NCI-H774 (cell line): Measurements from ENCODE around the gene ZBTB7B.
A peak's percentile ranks its signal among the peaks of the same experiment; 100 is the strongest.

ENCODE experiments used
- DNase-seq: peaks from one replicate; lab custom pipeline; 2025; lab: John Stamatoyannopoulos, UW

The ZBTB7B gene

GRCh38 chr1:155017041-155017945 is 14.7 kb downstream of the ZBTB7B start:
- no peak for DNase-seq

- no peak for DNase-seq
Measured at GRCh38 chr1:155017946-155018316, 15.3 kb downstream of the ZBTB7B start.

DNA sequence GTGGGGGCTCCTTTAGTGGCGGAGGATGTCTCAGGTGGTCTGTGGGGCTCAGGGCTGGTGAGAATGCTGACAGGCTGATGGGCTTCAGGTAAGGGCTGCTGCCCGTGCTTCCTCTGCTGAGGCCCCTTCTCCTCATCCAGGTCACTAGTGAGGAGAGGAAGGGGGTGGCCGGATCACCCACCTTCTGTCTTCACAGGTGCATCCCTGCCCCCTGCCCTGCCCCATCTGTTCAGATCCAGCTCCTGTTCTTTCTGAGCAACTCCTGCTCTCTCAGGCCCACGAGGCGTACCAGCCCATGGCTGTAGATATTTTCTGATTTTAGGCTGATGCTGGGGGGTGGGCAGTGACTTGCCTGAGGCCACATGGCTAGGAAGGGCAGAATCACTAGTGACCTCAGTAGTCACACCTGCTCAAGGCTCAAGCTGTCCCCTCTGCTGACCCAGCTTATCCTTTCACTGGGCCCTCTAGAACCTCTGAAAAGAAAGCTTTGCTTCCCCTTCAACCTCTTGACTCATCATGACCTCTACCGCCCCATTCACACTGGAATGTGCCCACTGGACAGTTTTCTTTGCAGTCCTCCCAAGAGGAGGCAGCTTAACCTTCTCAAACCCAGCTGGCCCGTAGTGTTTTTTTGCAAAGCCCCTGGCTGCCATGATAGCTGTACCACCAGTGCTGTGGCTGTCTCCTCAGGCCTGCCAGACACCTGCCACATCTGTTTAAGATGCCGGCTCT is 16.2 kb downstream of the ZBTB7B start:
- no peak for DNase-seq

- DNase-seq = no peak
Measured at GRCh38 chr1:155019377-155020245, 17.0 kb downstream of the ZBTB7B start.

GRCh38 chr1:155022136-155022926 is 19.7 kb downstream of the ZBTB7B start:
- DNase-seq = no peak

GRCh38 chr1:155022927-155023236 is 20.3 kb downstream of the ZBTB7B start:
- DNase-seq = peak; percentile 36

DNA sequence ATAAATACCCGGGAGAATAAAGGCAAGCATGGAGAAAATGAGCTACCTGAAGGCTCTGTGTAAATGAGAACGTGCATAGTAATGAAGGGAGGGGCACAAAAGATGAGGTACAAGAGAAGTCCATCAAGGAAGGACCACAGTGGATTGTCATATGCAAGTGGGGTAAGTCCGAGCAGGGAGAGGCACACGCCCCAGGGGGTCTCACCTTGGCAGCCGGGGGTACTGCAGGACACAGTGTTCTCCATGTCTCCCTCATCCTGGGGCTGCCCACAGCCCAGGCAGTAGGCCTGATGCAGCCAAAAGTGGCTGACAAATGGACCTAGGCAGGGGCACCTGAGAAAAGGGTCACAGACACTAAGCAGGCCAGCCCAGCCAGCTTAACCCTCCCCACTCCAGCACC is 21.0 kb downstream of the ZBTB7B start:
- DNase-seq = no peak

DNA sequence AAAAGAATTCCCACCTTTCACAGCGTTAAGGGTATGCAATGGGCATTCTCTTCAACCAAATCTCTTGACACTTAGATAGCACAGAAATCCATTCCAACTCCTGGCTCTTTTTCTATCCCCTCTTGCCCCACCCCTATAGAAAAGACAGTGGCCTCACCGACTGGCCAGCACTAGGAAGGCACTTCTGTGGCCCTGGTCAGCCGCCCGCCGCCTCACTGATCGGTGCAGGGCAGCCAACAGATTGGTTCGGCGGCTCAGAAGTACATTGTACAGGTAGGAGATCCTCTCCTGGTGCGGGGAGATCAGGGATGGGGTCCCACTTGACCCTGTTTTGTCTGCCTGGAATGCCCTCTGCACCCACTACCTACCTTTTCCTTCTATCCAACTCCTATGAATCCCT is 21.7 kb downstream of the ZBTB7B start:
- DNase-seq = no peak

DNA sequence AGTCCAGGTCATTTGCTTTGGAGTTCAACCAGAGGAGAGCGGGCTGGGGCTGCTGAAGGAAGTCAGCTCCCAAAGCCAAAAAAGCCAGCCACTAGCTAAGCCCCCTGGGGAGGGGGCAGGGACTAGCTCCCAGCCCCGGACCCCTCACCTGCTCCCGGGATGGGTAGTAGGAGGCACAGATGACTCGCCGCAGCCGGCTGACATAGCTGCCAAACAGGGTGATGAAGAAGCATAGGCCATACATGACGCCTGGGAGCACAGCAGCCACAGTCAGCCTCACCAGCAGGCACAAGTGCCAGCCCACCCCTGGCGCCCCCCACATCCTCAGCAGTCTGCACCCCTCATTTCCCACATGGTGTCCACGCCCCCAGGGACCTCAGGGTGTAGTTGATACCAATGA is 23.6 kb downstream of the ZBTB7B start:
- DNase-seq = no peak

GRCh38 chr1:155026588-155026987 is 24.0 kb downstream of the ZBTB7B start:
- no peak for DNase-seq

GRCh38 chr1:155029513-155030242 is 27.1 kb downstream of the ZBTB7B start:
- DNase-seq = no peak

GRCh38 chr1:155030243-155030795 is 27.7 kb downstream of the ZBTB7B start:
- DNase-seq = no peak

DNA sequence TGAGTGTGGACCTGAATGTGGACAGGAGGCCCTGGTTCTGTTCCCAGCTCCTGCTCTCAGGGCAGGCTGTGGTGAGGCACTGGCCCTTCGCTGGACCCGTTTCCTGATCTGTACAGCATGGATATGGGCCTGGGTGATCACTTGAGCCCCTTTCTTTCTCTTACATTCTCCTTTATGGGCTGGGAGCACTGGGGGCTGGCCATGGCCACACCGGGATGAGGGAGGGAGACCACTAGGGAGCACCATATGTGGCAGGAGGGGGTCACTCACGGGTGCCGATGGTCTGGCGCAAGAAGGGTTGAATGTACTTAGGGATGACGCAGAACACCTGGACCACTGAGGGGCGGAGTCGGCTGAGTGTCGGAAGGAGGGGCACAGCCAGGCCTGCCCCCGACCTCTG is 28.3 kb downstream of the ZBTB7B start:
- DNase-seq = no peak

DNA sequence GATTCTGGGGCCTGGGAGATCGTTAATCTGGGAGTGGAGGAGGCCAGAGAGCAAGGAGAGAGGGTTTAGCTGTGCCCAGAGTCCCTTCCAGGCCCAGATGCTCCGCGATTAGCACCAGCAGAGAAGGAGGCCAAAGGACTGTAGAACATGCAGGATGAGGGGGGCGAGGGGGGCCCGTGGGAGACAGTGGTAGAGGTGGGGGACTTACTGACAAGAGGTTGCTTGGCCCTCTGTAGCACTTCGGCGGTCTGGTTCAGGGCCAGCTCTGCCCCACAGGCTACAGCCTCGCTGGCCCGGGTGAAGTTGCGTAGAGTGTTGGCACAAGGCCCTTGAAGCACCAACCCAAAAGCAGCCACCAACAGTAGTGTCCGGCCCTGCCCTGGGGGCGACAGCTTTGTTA is 30.3 kb downstream of the ZBTB7B start:
- DNase-seq = no peak

DNA sequence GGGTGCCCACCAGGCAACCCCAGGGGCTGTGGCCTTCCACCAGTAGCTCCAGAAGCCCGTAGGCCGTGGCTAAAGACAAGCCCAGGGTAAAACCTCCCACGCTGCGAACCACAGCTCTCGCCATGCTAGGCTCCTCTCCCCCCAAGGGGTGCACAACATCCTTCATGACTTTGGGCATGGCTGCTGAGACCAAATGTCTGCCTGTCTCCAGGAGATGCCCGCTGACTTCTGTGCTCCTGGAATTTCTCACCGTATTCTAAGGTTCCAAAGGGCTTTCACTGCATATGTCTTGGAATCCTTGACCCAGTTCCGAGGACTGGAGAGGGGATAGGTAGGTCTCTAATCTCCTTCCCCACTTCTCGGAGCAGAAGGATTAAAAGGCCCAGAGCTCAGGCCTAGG is 30.9 kb downstream of the ZBTB7B start, which contains the start of the genes DCST1 and DCST2:
DCST1 (plus strand) TSS at position 301 of the 400 bp plus-strand sequence. CDS start 213 bp downstream, outside the sequence.
DCST2 (minus strand) TSS at position 258 of the 400 bp plus-strand sequence; CDS start at position 178, 80 bp downstream.
- no peak for DNase-seq

DNA sequence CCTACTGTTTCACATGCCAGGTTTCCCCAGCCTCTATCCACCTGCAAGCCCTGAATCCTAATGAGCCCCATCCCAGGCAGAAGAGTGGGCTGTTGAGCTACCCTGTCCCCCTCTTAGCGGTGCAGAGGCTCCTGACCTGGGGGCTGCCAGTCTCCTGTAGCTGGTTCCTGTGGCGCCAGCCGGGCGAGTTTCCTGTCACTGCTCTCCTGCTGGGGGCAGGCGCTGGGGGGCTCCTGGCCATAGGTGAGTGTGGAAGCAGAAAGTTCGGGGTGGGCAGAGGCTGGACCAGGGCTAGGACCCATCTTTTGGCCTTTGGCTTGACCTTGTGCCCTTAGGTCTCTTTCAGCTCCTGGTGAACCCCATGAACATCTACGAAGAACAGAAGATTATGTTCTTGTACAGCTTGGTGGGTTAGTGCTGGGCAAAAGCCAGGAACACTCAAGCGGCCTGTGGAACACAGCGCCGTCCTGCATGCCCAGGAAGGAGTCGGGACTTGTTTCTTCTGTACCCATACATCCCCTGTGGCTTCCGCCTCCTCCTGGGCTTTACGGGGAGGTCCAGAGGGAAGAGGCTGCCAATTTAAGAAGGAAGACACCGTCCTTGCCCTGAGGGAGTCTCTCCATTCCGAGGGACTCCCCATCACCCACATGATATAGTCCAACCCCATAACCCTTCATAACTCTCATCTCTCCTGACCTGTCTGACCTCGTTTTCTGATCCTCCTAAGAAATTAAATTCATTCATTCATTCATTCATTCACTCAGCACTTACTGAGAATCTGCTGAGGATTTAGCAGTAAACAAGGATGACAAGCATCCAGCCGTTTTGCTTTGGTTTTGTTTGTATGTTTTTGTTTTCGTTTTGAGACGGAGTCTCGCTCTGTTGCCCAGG is 32.0 kb downstream of the ZBTB7B start:
- no peak for DNase-seq

DNA sequence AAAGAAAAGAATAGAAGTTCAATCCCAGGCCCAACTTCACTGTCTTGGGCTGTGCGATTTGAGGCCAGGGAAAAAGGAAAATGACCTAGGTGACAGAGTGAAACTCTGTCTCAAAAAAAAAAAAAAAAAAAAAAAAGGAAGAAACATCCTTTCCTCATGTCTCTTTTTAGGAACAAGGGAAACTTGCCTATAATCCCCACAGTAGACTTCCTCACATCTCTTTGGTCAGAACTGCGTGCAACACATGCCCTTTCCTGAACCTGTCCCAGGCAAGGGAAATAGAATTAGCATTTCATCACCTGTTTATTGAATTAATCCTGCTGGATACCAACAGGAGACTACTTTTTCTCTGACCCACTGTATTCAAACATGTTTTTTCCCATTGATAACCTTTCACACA is 33.3 kb downstream of the ZBTB7B start:
- no peak for DNase-seq

DNA sequence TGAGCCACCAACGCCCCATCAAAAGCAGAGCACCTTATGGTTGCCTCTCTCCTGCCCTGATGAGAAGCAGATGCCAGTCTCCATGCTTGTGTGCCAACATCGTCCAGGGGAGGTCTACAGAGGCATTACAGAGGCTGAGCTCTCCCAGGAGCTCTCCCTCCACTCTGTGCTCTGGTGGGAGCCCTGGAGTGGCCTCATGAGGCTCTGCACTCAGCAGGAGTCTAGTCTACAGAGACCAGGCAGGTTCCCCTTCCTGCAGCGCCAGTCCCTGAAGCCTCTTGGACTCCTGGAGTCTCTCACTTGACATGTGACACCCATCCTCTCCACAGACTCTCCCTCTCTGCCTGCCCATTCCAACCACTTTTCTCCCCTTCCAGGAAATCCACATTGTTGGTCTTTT is 34.4 kb downstream of the ZBTB7B start:
- no peak for DNase-seq

DNA sequence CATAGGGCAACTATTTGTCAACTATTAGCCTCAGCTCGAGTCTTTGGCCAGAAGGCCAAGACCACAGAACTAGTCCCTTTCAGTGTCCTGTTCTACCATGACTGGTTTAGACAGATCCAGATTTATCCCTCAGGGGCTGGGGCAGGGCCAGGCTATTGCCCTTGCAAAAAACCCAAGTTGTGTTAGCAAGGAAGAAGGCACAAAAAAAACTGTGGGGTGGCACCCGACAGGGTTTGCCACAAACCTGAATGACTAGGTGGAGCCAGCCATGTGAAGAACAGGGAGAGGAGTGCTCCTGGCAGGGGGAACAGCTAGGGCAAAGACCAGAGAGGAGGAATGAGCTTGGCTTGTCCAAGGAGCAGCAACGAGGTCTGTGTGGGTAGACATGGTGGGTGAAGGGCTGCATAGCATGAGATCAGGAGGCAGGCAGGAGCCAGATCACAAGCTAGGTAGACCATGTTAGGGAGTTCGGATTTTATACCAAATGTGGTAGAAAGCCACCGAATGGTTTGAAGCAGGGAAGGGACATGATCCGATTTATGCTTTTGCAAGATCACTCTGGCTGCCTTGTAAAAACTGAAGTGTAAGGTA is 35.3 kb downstream of the ZBTB7B start:
- no peak for DNase-seq
